ENCODE measurements around the gene NLRP5. TPM values are rescaled to one million over a fixed set of nuclear protein-coding genes. Genes with fewer than 3 reads are reported as not detected.
"Not testable (repeated sequence)": the region's sequence is repeated elsewhere in the genome, so short reads cannot be mapped to it uniquely, and the experiment has no call there.

Gene NLRP5
- total RNA-seq, 2 experiments from 2014 or later: not detected

DNA sequence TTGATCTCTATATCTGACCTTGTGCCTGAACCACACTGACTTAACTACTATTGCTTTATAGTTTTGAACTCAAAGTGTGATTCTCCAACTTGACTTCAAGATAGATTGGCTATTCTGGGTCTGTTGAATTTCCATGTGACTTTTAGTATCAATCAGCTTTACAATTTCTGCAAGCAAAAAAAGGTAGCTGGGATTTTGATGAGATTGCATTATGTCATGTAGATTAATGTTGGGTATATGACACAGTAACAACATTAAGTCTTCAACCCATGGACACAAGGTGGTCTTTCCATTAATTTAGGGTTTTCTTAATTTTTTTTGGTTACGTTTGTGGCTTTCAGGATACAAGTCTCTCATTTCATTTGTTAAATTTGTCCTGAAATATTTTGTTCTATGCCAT is 28.2 kb downstream of the NLRP5 start:
- H3K27ac ChIP-seq (ENCODE audit: low read depth, low read length, poor library complexity, severe bottlenecking): no peak overlapping the region
- BruUV-seq (replicated peaks): no TSS peak
- intact Hi-C loops (cut with micrococcal nuclease; ENCODE audit: unreplicated experiment): no loop called here

DNA sequence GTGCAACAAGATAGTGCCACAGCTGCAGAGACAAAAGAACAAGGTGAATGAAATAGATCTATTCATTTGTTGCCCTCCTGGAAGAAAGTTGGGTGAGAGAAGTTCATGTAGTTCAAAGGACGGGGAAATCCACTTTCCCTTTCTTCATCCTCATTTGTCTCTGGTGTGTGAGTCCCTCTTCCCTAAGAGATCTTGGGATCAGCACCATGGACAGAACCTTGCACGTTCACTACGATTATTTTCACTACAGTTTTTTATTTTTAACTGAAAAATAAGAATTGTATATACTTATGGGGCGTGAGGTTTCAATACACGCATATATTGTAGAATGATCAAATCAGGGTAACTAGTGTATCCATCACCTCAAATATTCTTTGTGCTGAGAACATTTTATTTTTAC is 29.2 kb downstream of the NLRP5 start:
- intact Hi-C loops (cut with micrococcal nuclease; ENCODE audit: unreplicated experiment): no loop called here
- Histone ChIP-seq H4K20me1 (ENCODE audit: insufficient read depth, low read length) (no peaks in the 10 kb centered on the region), H3K9me2 (ENCODE audit: insufficient read depth, low read length) (no peaks in the 10 kb centered on the region), H3K36me3 (ENCODE audit: insufficient read depth, low read length) (no peaks in the 10 kb centered on the region), H3K79me2 (ENCODE audit: insufficient read depth, low read depth, low read length) (no peaks in the 10 kb centered on the region), H3K27ac (ENCODE audit: low read depth, low read length, poor library complexity, severe bottlenecking) (no peak overlapping the region), H2AFZ (ENCODE audit: low read length) (no peak overlapping the region), H3K9me3 (ENCODE audit: low read length) (no peaks in the 10 kb centered on the region), H3K4me2 (ENCODE audit: low read length) (no peak overlapping the region), H3K4me3 (ENCODE audit: low read depth, low read length, poor library complexity, severe bottlenecking) (no peak overlapping the region), H3K4me1 (ENCODE audit: insufficient read depth, low read length, poor library complexity, severe bottlenecking) (no peaks in the 10 kb centered on the region)
- CTCF ChIA-PET (ENCODE audit: unreplicated experiment): no interaction called here
- POLR2A ChIA-PET: no interaction called here
- no peak for TF ChIP-seq CTCF (conservative IDR thresholded peaks at IDR 0.05; ENCODE audit: low read length)
- no peak for TF ChIP-seq EZH2phosphoT487 (IDR thresholded peaks at IDR 0.05; ENCODE audit: borderline replicate concordance, low read depth, low read length)
- peak; percentile 7 for DNase-seq (ENCODE audit: low spot score)
- BruUV-seq (replicated peaks): no TSS peak

More for the DNA sequence above, 28.2 kb downstream of the NLRP5 start:
- Histone ChIP-seq H3K79me2 (ENCODE audit: insufficient read depth, low read depth, low read length) (no peaks in the 10 kb centered on the region), H4K20me1 (ENCODE audit: insufficient read depth, low read length) (no peaks in the 10 kb centered on the region), H3K4me1 (ENCODE audit: insufficient read depth, low read length, poor library complexity, severe bottlenecking) (no peaks in the 10 kb centered on the region), H3K4me2 (ENCODE audit: low read length) (no peak overlapping the region), H2AFZ (ENCODE audit: low read length) (no peak overlapping the region), H3K9me3 (ENCODE audit: low read length) (no peaks in the 10 kb centered on the region), H3K9me2 (ENCODE audit: insufficient read depth, low read length) (no peaks in the 10 kb centered on the region), H3K36me3 (ENCODE audit: insufficient read depth, low read length) (no peaks in the 10 kb centered on the region), H3K4me3 (ENCODE audit: low read depth, low read length, poor library complexity, severe bottlenecking) (no peak overlapping the region)
- DNase-seq (ENCODE audit: low spot score): no peak
- ChIA-PET CTCF (ENCODE audit: unreplicated experiment) (no interaction called here), POLR2A (no interaction called here)
- TF ChIP-seq EZH2phosphoT487 (IDR thresholded peaks at IDR 0.05; ENCODE audit: borderline replicate concordance, low read depth, low read length): no peak
- TF ChIP-seq CTCF (conservative IDR thresholded peaks at IDR 0.05; ENCODE audit: low read length): no peak

GRCh38 chr19:56019325-56019724 is 32.8 kb downstream of the NLRP5 start:
- intact Hi-C loops (cut with micrococcal nuclease; ENCODE audit: unreplicated experiment); H3K4me3 ChIP-seq (ENCODE audit: low read depth, low read length, poor library complexity, severe bottlenecking); H3K9me2 ChIP-seq (ENCODE audit: insufficient read depth, low read length); H4K20me1 ChIP-seq (ENCODE audit: insufficient read depth, low read length); DNase-seq (ENCODE audit: low spot score); H3K36me3 ChIP-seq (ENCODE audit: insufficient read depth, low read length); CTCF ChIA-PET (ENCODE audit: unreplicated experiment); BruUV-seq (replicated peaks); H3K9me3 ChIP-seq (ENCODE audit: low read length); H3K4me2 ChIP-seq (ENCODE audit: low read length); H3K4me1 ChIP-seq (ENCODE audit: insufficient read depth, low read length, poor library complexity, severe bottlenecking); POLR2A ChIA-PET; H3K79me2 ChIP-seq (ENCODE audit: insufficient read depth, low read depth, low read length); H3K27ac ChIP-seq (ENCODE audit: low read depth, low read length, poor library complexity, severe bottlenecking); H2AFZ ChIP-seq (ENCODE audit: low read length): not testable (repeated sequence)

DNA sequence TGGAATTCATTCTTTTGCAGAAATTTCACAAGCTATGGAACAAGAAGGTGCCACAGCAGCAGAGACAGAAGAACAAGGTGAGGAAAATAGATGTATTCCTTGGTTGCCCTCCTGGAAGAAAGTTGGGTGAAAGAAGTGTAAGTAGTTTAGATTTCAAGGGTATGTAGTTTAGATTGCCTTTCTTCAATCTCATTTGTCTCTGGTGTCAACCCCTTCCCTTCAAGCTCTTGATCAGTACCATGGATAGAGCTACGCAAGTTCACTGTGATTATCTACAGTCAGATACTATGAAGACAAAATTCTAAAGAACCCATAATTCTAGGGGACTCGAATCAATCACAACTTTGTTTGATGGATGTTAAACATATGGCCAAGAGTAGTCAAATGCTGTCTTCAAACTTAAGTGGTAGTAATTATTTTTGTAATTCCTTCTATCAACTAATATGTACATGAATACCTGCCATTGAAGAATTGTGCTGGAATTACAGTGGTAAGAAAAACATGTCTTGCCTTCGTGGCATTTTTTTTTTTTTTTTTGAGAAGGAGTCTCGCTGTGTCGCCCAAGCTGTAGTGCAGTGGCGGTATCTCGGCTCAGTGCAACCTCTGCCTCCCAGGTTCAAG is 33.9 kb downstream of the NLRP5 start:
- POLR2A ChIA-PET; H3K4me1 ChIP-seq (ENCODE audit: insufficient read depth, low read length, poor library complexity, severe bottlenecking); H3K9me2 ChIP-seq (ENCODE audit: insufficient read depth, low read length); H4K20me1 ChIP-seq (ENCODE audit: insufficient read depth, low read length); BruUV-seq (replicated peaks); DNase-seq (ENCODE audit: low spot score); H3K79me2 ChIP-seq (ENCODE audit: insufficient read depth, low read depth, low read length); H3K9me3 ChIP-seq (ENCODE audit: low read length); intact Hi-C loops (cut with micrococcal nuclease; ENCODE audit: unreplicated experiment); CTCF ChIA-PET (ENCODE audit: unreplicated experiment); H3K4me2 ChIP-seq (ENCODE audit: low read length); H3K36me3 ChIP-seq (ENCODE audit: insufficient read depth, low read length); H3K4me3 ChIP-seq (ENCODE audit: low read depth, low read length, poor library complexity, severe bottlenecking); H3K27ac ChIP-seq (ENCODE audit: low read depth, low read length, poor library complexity, severe bottlenecking); H2AFZ ChIP-seq (ENCODE audit: low read length): not testable (repeated sequence)
